HCT116 (cell line): ENCODE measurements around the gene WLS. TPM values are rescaled to one million over a fixed set of nuclear protein-coding genes. Genes with fewer than 3 reads are reported as not detected.

Experiments used
- ATAC-seq: fragments of 200-7000 bp; cut with Tn5 transposase; 2 replicates; pipeline ENCODE4 v1.9.1; 2020; ENCODE audit warnings: mild to moderate bottlenecking, moderate library complexity
- BruUV-seq: library from RNA; stranded (reverse); fragments of 400-500 nt; replicated peaks from 2 replicates; lab custom pipeline; 2021; lab: Mats Ljungman, UMichigan
- CTCF ChIA-PET: fragments of 300-600 bp; sonication (Branson Sonifier 250); formaldehyde crosslinking; loops from one replicate; lab custom pipeline; 2021; ENCODE audit warnings: antibody characterized with exemption; lab: Charles Lee
- POLR2A ChIA-PET: fragments of 300-600, 350-600 bp; sonication (Branson Sonifier 250); formaldehyde crosslinking; loops from one replicate; lab custom pipeline; 2021; ENCODE audit warnings: antibody characterized with exemption; lab: Charles Lee
- RAD21 ChIA-PET, 2 experiments: fragments of 300-600 bp; sonication (Branson Sonifier 250); formaldehyde crosslinking; loops; one replicate each; lab custom pipeline; 2023; ENCODE audit warnings: low total read pairs in 2 of 2; ENCODE audit not compliant: uncharacterized antibody in 2 of 2, unreplicated experiment in 2 of 2, low non-redundant PET in 1 of 2; lab: Charles Lee
- DNase-seq: peaks from one replicate; pipeline ENCODE4 v3.0.0-alpha.2; 2010; ENCODE audit warnings: low read depth, low spot score
- H2AFZ ChIP-seq: fragments of 200-600 bp; shearing (Covaris generic), sonication (generic); 2 replicates; pipeline ENCODE4 v1.6.1; 2017; ENCODE audit warnings: low read depth, mixed run types, mixed read lengths, antibody characterized with exemption, low read length; ENCODE audit not compliant: poor library complexity, severe bottlenecking
- H3K27ac ChIP-seq: 2 replicates; pipeline ENCODE4 v1.5.1; 2012; ENCODE audit warnings: low read depth, low read length
- H3K27me3 ChIP-seq: fragments of 200-600 bp; sonication (generic); 2 replicates; pipeline ENCODE4 v1.6.1; 2016; ENCODE audit warnings: mixed run types, low read length, mixed read lengths; ENCODE audit not compliant: insufficient read depth
- H3K36me3 ChIP-seq, 2 experiments: fragments of 200-500 bp in 1 of 2; fragments of 200-600 bp in 1 of 2; sonication (Bioruptor generic) in 1 of 2; sonication (generic) in 1 of 2; 2 replicates each; pipeline versions ENCODE4 v1.5.1 to v1.6.1; 2014 to 2016; ENCODE audit warnings: low read length in 2 of 2, inconsistent platforms in 1 of 2, mixed read lengths in 1 of 2, mixed run types in 1 of 2; ENCODE audit not compliant: insufficient read depth in 2 of 2, control insufficient read depth in 1 of 2
- H3K4me1 ChIP-seq, 2 experiments: fragments of 200-600 bp in 1 of 2; sonication (generic) in 1 of 2; 2 replicates each; pipeline versions ENCODE4 v1.5.1 to v1.6.1; 2012 to 2017; ENCODE audit warnings: low read length in 2 of 2, inconsistent platforms in 1 of 2, mild to moderate bottlenecking in 1 of 2, mixed read lengths in 1 of 2, mixed run types in 1 of 2, moderate library complexity in 1 of 2; ENCODE audit not compliant: insufficient read depth in 2 of 2, control insufficient read depth in 1 of 2
- H3K4me2 ChIP-seq: fragments of 200-600 bp; sonication (generic); 2 replicates; pipeline ENCODE4 v1.6.1; 2017; ENCODE audit warnings: mixed run types, low read length, mixed read lengths
- H3K4me3 ChIP-seq, 2 experiments: fragments of 200-600 bp in 1 of 2; sonication (generic) in 1 of 2; replicated peaks in 1 of 2; 2 replicates each; pipeline ENCODE4 v1.5.1; 2011 to 2016; ENCODE audit warnings: low read length in 2 of 2, control low read depth in 1 of 2, low read depth in 1 of 2, mild to moderate bottlenecking in 1 of 2, mixed read lengths in 1 of 2, mixed run types in 1 of 2
- H3K79me2 ChIP-seq: fragments of 200-600 bp; sonication (generic); 2 replicates; pipeline ENCODE4 v1.6.1; 2017; ENCODE audit warnings: mild to moderate bottlenecking, mixed run types, low read length, moderate library complexity, mixed read lengths; ENCODE audit not compliant: insufficient read depth
- H3K9ac ChIP-seq: fragments of 200-600 bp; sonication (generic); 2 replicates; pipeline ENCODE4 v1.6.1; 2016; ENCODE audit warnings: low read length, mixed read lengths
- H3K9me2 ChIP-seq: fragments of 200-600 bp; sonication (generic), shearing (Covaris generic); 2 replicates; pipeline ENCODE4 v1.6.1; 2017; ENCODE audit warnings: mixed run types, mild to moderate bottlenecking, moderate library complexity; ENCODE audit not compliant: insufficient read depth
- H3K9me3 ChIP-seq, 2 experiments: fragments of 200-500 bp in 1 of 2; fragments of 200-600 bp in 1 of 2; sonication (Bioruptor generic) in 1 of 2; sonication (generic) in 1 of 2; 2 replicates each; pipeline ENCODE4 v1.6.1; 2014 to 2017; ENCODE audit warnings: low read length in 2 of 2, mixed read lengths in 2 of 2, inconsistent platforms in 1 of 2, low read depth in 1 of 2, mild to moderate bottlenecking in 1 of 2, mixed run types in 1 of 2, moderate library complexity in 1 of 2; ENCODE audit not compliant: control insufficient read depth in 1 of 2, insufficient read depth in 1 of 2
- H4K20me1 ChIP-seq: fragments of 200-600 bp; sonication (generic), shearing (Covaris generic); 2 replicates; pipeline ENCODE4 v1.6.1; 2017; ENCODE audit warnings: mixed run types, mild to moderate bottlenecking, moderate library complexity; ENCODE audit not compliant: insufficient read depth
- CEBPB ChIP-seq: IDR thresholded peaks from 2 replicates; pipeline ENCODE4 v1.6.1; 2012; ENCODE audit warnings: low read depth
- CTCF ChIP-seq, 3 experiments: fragments of 200-600 bp in 1 of 3; sonication (generic) in 1 of 3; IDR thresholded peaks in 2 of 3; conservative IDR thresholded peaks in 1 of 3; 2 replicates each; pipeline ENCODE4 v1.5.1; 2012 to 2017; ENCODE audit warnings: low read depth in 2 of 3, low read length in 2 of 3, antibody characterized with exemption in 1 of 3, borderline replicate concordance in 1 of 3, control low read depth in 1 of 3, mild to moderate bottlenecking in 1 of 3, mixed read lengths in 1 of 3, mixed run types in 1 of 3, moderate library complexity in 1 of 3; ENCODE audit not compliant: insufficient read depth in 1 of 3
- FOSL1 ChIP-seq: IDR thresholded peaks from 2 replicates; pipeline ENCODE4 v1.6.1; 2012; ENCODE audit warnings: low read depth
- JUND ChIP-seq: IDR thresholded peaks from 2 replicates; pipeline ENCODE4 v1.6.1; 2012
- POLR2A ChIP-seq: IDR thresholded peaks from 2 replicates; pipeline ENCODE4 v1.7.0; 2011; ENCODE audit warnings: borderline replicate concordance; ENCODE audit not compliant: insufficient read depth, insufficient read length; ENCODE audit errors: extremely low read depth
- SIN3A ChIP-seq: IDR thresholded peaks from 2 replicates; pipeline ENCODE4 v1.6.1; 2012; ENCODE audit warnings: low read depth
- ZFX ChIP-seq: fragments of 450-650 bp; IDR thresholded peaks from 2 replicates; pipeline ENCODE4 v1.6.1; 2017
- intact Hi-C: fragments of 100-400 bp; cut with micrococcal nuclease; formaldehyde crosslinking; loops from 2 replicates; pipeline ENCODE4 v1.10.0; 2022
- total RNA-seq: library from RNA; stranded (reverse); gene quantifications from one replicate; pipeline ENCODE4 v1.2.1, GENCODE V29; 2021; ENCODE audit not compliant: unreplicated experiment
- TF ChIP-seq, protein P1 (sequence below): IDR thresholded peaks from 2 replicates; pipeline ENCODE4 v1.6.1; 2011; ENCODE audit warnings: mild to moderate bottlenecking, low read length, moderate library complexity; ENCODE audit not compliant: insufficient replicate concordance; ENCODE audit errors: extremely low read depth

Gene WLS
- total RNA-seq, 1 experiment from 2014 or later: 38.0 TPM

GRCh38 chr1:68204977-68205630 is 27.2 kb downstream of the WLS start:
- intact Hi-C loops: no loop called here
- Histone ChIP-seq H4K20me1 (no peaks in the 10 kb centered on the region), H3K9ac (no peak overlapping the region), H3K36me3 (no peaks in the 10 kb centered on the region), H3K79me2 (peaks cover 3% of the 10 kb centered on the region; the same call in 1 of the 2 replicates), H3K4me2 (no peak overlapping the region), H3K27ac (no peak overlapping the region), H2AFZ (no peak overlapping the region), H3K4me1 (peaks cover 18 to 30% of the 10 kb centered on the region in 2 experiments), H3K9me3 (no peaks in the 10 kb centered on the region), H3K27me3 (no peaks in the 10 kb centered on the region), H3K4me3 (no peak overlapping the region), H3K9me2 (no peaks in the 10 kb centered on the region)
- no peak; a peak in 1 of 6 replicates for TF ChIP-seq CTCF (IDR thresholded peaks at IDR 0.05 in 2 of 3, conservative IDR thresholded peaks at IDR 0.05 in 1 of 3; ENCODE audit: borderline replicate concordance in 1 of 3, insufficient read depth in 1 of 3, low read depth in 2 of 3, low read length in 2 of 3)
- no peak for TF ChIP-seq POLR2A
- no peak for TF ChIP-seq JUND
- TF ChIP-seq, protein P1, sequence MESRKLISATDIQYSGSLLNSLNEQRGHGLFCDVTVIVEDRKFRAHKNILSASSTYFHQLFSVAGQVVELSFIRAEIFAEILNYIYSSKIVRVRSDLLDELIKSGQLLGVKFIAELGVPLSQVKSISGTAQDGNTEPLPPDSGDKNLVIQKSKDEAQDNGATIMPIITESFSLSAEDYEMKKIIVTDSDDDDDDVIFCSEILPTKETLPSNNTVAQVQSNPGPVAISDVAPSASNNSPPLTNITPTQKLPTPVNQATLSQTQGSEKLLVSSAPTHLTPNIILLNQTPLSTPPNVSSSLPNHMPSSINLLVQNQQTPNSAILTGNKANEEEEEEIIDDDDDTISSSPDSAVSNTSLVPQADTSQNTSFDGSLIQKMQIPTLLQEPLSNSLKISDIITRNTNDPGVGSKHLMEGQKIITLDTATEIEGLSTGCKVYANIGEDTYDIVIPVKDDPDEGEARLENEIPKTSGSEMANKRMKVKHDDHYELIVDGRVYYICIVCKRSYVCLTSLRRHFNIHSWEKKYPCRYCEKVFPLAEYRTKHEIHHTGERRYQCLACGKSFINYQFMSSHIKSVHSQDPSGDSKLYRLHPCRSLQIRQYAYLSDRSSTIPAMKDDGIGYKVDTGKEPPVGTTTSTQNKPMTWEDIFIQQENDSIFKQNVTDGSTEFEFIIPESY: no peak
- TF ChIP-seq FOSL1: no peak
- no peak for TF ChIP-seq SIN3A
- no peak for TF ChIP-seq ZFX
- no peak for TF ChIP-seq CEBPB
- ChIA-PET RAD21 (no interaction called here), POLR2A (no interaction called here), CTCF (no interaction called here)
- DNase-seq (no peak), ATAC-seq (no peak)
- BruUV-seq: no TSS peak
